ENCODE measurements around the gene PRKCE.

GRCh38 chr2:46050027-46050426, 398.6 kb downstream of the PRKCE start:
- TF ChIP-seq CTCF (IDR thresholded peaks at IDR 0.05) = no peak
- TF ChIP-seq POLR2A (IDR thresholded peaks at IDR 0.05) = no peak
- TF ChIP-seq POLR2AphosphoS5 (IDR thresholded peaks at IDR 0.05) = no peak
- TF ChIP-seq EP300 (IDR thresholded peaks at IDR 0.05) = no peak
